MCF 10A (cell line): ENCODE results near the gene CDH11. TPM values are rescaled to one million over a fixed set of nuclear protein-coding genes. Genes with fewer than 3 reads are reported as not detected.

Source experiments
- BruUV-seq: library from RNA; stranded (reverse); fragments of 400-500 nt; replicated peaks from 2 replicates; lab custom pipeline; 2021; lab: Mats Ljungman, UMichigan
- CTCF ChIA-PET: fragments of 300-600 bp; sonication (Branson Sonifier 250); formaldehyde crosslinking; extraction: SDS; loops from one replicate; lab custom pipeline; 2021; ENCODE audit warnings: antibody characterized with exemption, inconsistent platforms; lab: Yijun Ruan, JAX
- POLR2A ChIA-PET: fragments of 300-600, 350-650 bp; sonication (Branson Sonifier 250); formaldehyde crosslinking; extraction: SDS; loops from one replicate; lab custom pipeline; 2020; ENCODE audit warnings: antibody characterized with exemption, inconsistent platforms; lab: Yijun Ruan, JAX
- DNase-seq: peaks from one replicate; pipeline ENCODE4 v3.0.0-alpha.2; 2018; ENCODE audit not compliant: unreplicated experiment
- H3K27ac Mint-ChIP-seq: one replicate; pipeline ENCODE4 v1.8.0; 2022; ENCODE audit warnings: mild to moderate bottlenecking, low read depth, mixed read lengths; ENCODE audit not compliant: unreplicated experiment
- H3K27me3 Mint-ChIP-seq: one replicate; pipeline ENCODE4 v1.8.0; 2022; ENCODE audit warnings: mixed read lengths; ENCODE audit not compliant: insufficient read depth, unreplicated experiment
- H3K36me3 Mint-ChIP-seq: one replicate; pipeline ENCODE4 v1.8.0; 2022; ENCODE audit warnings: mild to moderate bottlenecking, moderate library complexity, mixed read lengths; ENCODE audit not compliant: insufficient read depth, unreplicated experiment
- H3K4me1 Mint-ChIP-seq: one replicate; pipeline ENCODE4 v1.8.0; 2022; ENCODE audit warnings: mixed read lengths; ENCODE audit not compliant: insufficient read depth, unreplicated experiment
- H3K4me3 Mint-ChIP-seq: one replicate; pipeline ENCODE4 v1.8.0; 2022; ENCODE audit warnings: mild to moderate bottlenecking, moderate library complexity, mixed read lengths; ENCODE audit not compliant: unreplicated experiment
- H3K9me3 Mint-ChIP-seq: one replicate; pipeline ENCODE4 v1.8.0; 2022; ENCODE audit warnings: mixed read lengths; ENCODE audit not compliant: unreplicated experiment
- intact Hi-C: fragments of 100-400 bp; cut with micrococcal nuclease; formaldehyde crosslinking; loops from 2 replicates; pipeline ENCODE4 v1.14.1; 2022
- total RNA-seq: library from RNA; stranded (reverse); gene quantifications from 2 replicates; pipeline ENCODE4 v1.2.3, GENCODE V29; 2022
- TF ChIP-seq, protein P1 (sequence below): fragments of 200-600 bp; IDR thresholded peaks from one replicate; pipeline ENCODE4 v1.8.0; 2022; ENCODE audit warnings: antibody characterized with exemption, mild to moderate bottlenecking; ENCODE audit not compliant: unreplicated experiment

CDH11 gene
- total RNA-seq, 1 experiment from 2014 or later = 0.33 TPM

GRCh38 chr16:65000654-65001053 lies 121.2 kb downstream of the CDH11 start:
- TF ChIP-seq, protein P1, sequence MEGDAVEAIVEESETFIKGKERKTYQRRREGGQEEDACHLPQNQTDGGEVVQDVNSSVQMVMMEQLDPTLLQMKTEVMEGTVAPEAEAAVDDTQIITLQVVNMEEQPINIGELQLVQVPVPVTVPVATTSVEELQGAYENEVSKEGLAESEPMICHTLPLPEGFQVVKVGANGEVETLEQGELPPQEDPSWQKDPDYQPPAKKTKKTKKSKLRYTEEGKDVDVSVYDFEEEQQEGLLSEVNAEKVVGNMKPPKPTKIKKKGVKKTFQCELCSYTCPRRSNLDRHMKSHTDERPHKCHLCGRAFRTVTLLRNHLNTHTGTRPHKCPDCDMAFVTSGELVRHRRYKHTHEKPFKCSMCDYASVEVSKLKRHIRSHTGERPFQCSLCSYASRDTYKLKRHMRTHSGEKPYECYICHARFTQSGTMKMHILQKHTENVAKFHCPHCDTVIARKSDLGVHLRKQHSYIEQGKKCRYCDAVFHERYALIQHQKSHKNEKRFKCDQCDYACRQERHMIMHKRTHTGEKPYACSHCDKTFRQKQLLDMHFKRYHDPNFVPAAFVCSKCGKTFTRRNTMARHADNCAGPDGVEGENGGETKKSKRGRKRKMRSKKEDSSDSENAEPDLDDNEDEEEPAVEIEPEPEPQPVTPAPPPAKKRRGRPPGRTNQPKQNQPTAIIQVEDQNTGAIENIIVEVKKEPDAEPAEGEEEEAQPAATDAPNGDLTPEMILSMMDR = no peak
- POLR2A ChIA-PET = interaction anchor here (0.6 to 0.7 kb wide), 2 partner anchors 157 to 179 kb away, joined by 3 to 4 read pairs; no protein-coding TSS in a partner anchor
- H3K9me3 Mint-ChIP-seq = no peaks in the 10 kb centered on the region
- intact Hi-C loops = no loop called here
- H3K27ac Mint-ChIP-seq = no peak overlapping the region
- no peaks in the 10 kb centered on the region for H3K36me3 Mint-ChIP-seq
- H3K4me3 Mint-ChIP-seq = no peak overlapping the region
- no TSS peak for BruUV-seq
- H3K4me1 Mint-ChIP-seq = no peaks in the 10 kb centered on the region
- DNase-seq = no peak
- H3K27me3 Mint-ChIP-seq = no peaks in the 10 kb centered on the region
- CTCF ChIA-PET = no interaction called here

- no peaks in the 10 kb centered on the region for H3K27me3 Mint-ChIP-seq
- no TSS peak for BruUV-seq
- H3K27ac Mint-ChIP-seq = no peak overlapping the region
- no peaks in the 10 kb centered on the region for H3K4me1 Mint-ChIP-seq
- H3K4me3 Mint-ChIP-seq = no peak overlapping the region
- intact Hi-C loops = no loop called here
- ChIA-PET CTCF (no interaction called here), POLR2A (interaction anchor here (0.6 kb wide), 1 partner anchor 1566 kb away, joined by 3 read pairs; no protein-coding TSS in a partner anchor)
- TF ChIP-seq, protein P1 = no peak
- peaks cover 8% of the 10 kb centered on the region for H3K9me3 Mint-ChIP-seq
- no peak for DNase-seq
- no peaks in the 10 kb centered on the region for H3K36me3 Mint-ChIP-seq
These were observed 124.1 kb downstream of the CDH11 start for GRCh38 chr16:64997751-64998150.

- Mint-ChIP-seq H3K9me3 (peaks cover 8% of the 10 kb centered on the region), H3K4me1 (no peaks in the 10 kb centered on the region), H3K27ac (no peak overlapping the region), H3K27me3 (no peaks in the 10 kb centered on the region), H3K36me3 (no peaks in the 10 kb centered on the region), H3K4me3 (no peak overlapping the region)
- intact Hi-C loops = no loop called here
- ChIA-PET POLR2A (no interaction called here), CTCF (no interaction called here)
- no TSS peak for BruUV-seq
- no peak for DNase-seq
- TF ChIP-seq, protein P1 = no peak
These were observed 124.7 kb downstream of the CDH11 start for GRCh38 chr16:64997121-64997520.

DNA sequence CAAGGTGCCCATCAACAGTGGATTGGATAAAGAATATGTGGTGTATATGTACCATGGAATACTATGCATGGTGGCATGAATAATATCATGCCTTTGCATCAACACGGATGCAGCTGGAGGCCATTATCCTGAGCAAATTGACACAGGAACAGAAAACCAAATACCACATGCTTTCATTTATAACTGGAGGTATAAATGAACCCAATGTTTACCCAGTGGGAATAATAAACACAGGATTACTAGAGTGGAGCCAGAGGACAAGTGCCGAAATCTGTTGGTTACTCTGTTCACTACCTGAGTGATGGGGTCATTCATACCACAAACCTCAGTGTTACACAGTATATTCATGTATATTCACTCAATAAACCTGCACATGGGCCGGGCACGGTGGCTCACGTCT lies 125.2 kb downstream of the CDH11 start:
- DNase-seq = no peak
- H3K27me3 Mint-ChIP-seq = no peaks in the 10 kb centered on the region
- no peak overlapping the region for H3K4me3 Mint-ChIP-seq
- H3K27ac Mint-ChIP-seq = no peak overlapping the region
- intact Hi-C loops = no loop called here
- TF ChIP-seq, protein P1 = no peak
- BruUV-seq = no TSS peak
- POLR2A ChIA-PET = no interaction called here
- no peaks in the 10 kb centered on the region for H3K36me3 Mint-ChIP-seq
- CTCF ChIA-PET = no interaction called here
- H3K4me1 Mint-ChIP-seq = no peaks in the 10 kb centered on the region
- peaks cover 8% of the 10 kb centered on the region for H3K9me3 Mint-ChIP-seq
